Ishikawa (cell line): ENCODE data around the gene CX3CL1.

ENCODE experiments used
- CEBPB ChIP-seq: IDR thresholded peaks from 2 replicates; pipeline ENCODE4 v1.6.1; 2012
- CREB1 ChIP-seq: IDR thresholded peaks from 2 replicates; pipeline ENCODE4 v1.6.1; 2012; ENCODE audit warnings: low read depth
- EP300 ChIP-seq: IDR thresholded peaks from 2 replicates; pipeline ENCODE4 v1.6.1; 2012; ENCODE audit warnings: borderline replicate concordance
- RAD21 ChIP-seq: IDR thresholded peaks from 2 replicates; pipeline ENCODE4 v1.6.1; 2012; ENCODE audit warnings: low read depth
- YY1 ChIP-seq: IDR thresholded peaks from 2 replicates; pipeline ENCODE4 v1.6.1; 2012; ENCODE audit warnings: low read depth
- TF ChIP-seq, protein P1 (sequence below): IDR thresholded peaks from 2 replicates; pipeline ENCODE4 v1.6.1; 2012; ENCODE audit warnings: low read depth, mild to moderate bottlenecking

DNA sequence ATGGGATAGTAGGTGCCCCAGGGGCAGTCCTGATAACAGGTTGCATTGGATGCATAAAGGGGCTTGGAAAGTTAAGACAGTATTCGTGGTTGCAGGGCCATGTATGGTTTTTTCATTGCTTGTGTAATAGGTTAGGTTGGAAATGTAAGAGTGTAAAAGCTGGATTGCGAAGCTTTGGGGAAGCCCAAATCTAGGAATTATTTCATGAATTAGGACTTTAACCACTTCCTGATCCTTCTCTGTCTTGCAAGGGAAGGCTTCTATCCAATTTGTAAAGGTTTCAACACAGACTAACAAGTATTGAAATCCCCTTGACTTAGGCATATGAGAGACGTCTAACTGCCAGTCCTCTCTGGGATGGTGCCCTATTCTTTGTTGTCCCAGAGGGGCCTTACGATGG lies 24.5 kb downstream of the CX3CL1 start:
- TF ChIP-seq YY1: no peak
- no peak for TF ChIP-seq EP300
- TF ChIP-seq, protein P1, sequence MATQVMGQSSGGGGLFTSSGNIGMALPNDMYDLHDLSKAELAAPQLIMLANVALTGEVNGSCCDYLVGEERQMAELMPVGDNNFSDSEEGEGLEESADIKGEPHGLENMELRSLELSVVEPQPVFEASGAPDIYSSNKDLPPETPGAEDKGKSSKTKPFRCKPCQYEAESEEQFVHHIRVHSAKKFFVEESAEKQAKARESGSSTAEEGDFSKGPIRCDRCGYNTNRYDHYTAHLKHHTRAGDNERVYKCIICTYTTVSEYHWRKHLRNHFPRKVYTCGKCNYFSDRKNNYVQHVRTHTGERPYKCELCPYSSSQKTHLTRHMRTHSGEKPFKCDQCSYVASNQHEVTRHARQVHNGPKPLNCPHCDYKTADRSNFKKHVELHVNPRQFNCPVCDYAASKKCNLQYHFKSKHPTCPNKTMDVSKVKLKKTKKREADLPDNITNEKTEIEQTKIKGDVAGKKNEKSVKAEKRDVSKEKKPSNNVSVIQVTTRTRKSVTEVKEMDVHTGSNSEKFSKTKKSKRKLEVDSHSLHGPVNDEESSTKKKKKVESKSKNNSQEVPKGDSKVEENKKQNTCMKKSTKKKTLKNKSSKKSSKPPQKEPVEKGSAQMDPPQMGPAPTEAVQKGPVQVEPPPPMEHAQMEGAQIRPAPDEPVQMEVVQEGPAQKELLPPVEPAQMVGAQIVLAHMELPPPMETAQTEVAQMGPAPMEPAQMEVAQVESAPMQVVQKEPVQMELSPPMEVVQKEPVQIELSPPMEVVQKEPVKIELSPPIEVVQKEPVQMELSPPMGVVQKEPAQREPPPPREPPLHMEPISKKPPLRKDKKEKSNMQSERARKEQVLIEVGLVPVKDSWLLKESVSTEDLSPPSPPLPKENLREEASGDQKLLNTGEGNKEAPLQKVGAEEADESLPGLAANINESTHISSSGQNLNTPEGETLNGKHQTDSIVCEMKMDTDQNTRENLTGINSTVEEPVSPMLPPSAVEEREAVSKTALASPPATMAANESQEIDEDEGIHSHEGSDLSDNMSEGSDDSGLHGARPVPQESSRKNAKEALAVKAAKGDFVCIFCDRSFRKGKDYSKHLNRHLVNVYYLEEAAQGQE: no peak
- no peak for TF ChIP-seq CEBPB
- no peak for TF ChIP-seq CREB1
- no peak for TF ChIP-seq RAD21
